Cardiac muscle cell (in vitro differentiated cells and primary cell): ENCODE data around the gene ARHGEF12. TPM values are rescaled to one million over a fixed set of nuclear protein-coding genes. Genes with fewer than 3 reads are reported as not detected.
A peak's percentile ranks its signal among the peaks of the same experiment; 100 is the strongest.

ENCODE experiments used
- DNase-seq, 2 donors: peaks; one replicate each; pipeline versions ENCODE4 v3.0.0 to v3.0.0-alpha.2; 2010 to 2017; ENCODE audit warnings: low read depth in 1 of 2, low spot score in 1 of 2
- H3K27ac ChIP-seq: fragments of 200-600 bp; sonication (generic); 2 replicates; pipeline ENCODE4 v1.5.1; 2016
- H3K27me3 ChIP-seq: fragments of 200-600 bp; sonication (generic); 2 replicates; pipeline ENCODE4 v1.6.0; 2016; ENCODE audit warnings: control low read depth
- H3K36me3 ChIP-seq: fragments of 200-600 bp; sonication (generic); 2 replicates; pipeline ENCODE4 v1.5.1; 2016; ENCODE audit warnings: control low read depth
- H3K4me1 ChIP-seq: fragments of 200-600 bp; sonication (generic); 2 replicates; pipeline ENCODE4 v1.8.1; 2017; ENCODE audit warnings: low read depth, mild to moderate bottlenecking, mixed run types
- H3K4me3 ChIP-seq: fragments of 200-600 bp; sonication (generic); 2 replicates; pipeline ENCODE4 v1.5.1; 2016; ENCODE audit warnings: mild to moderate bottlenecking
- H3K9me3 ChIP-seq: fragments of 200-600 bp; sonication (generic); 2 replicates; pipeline ENCODE4 v1.5.1; 2017; ENCODE audit warnings: low read depth, mild to moderate bottlenecking, control low read depth
- polyA plus RNA-seq: library from polyadenylated mRNA; unstranded; fragments of >200 nt; fragmentation: Nextera tagmentation; extraction: Ambion mirVana; gene quantifications from 2 replicates; pipeline ENCODE4 v1.2.1, GENCODE V29; 2016
- total RNA-seq: library from RNA; depleted of rRNA; stranded (reverse); fragments of >200 nt; gene quantifications from 2 replicates; pipeline ENCODE4 v1.2.3, GENCODE V29; 2016
- TF ChIP-seq, protein P1 (sequence below): IDR thresholded peaks from 2 replicates; pipeline ENCODE4 v1.5.1; 2012; ENCODE audit warnings: low read depth, mild to moderate bottlenecking, low read length

The ARHGEF12 gene
- total and polyA plus RNA-seq, 2 experiments from 2014 or later, result 21.7 to 43.4 TPM

DNA sequence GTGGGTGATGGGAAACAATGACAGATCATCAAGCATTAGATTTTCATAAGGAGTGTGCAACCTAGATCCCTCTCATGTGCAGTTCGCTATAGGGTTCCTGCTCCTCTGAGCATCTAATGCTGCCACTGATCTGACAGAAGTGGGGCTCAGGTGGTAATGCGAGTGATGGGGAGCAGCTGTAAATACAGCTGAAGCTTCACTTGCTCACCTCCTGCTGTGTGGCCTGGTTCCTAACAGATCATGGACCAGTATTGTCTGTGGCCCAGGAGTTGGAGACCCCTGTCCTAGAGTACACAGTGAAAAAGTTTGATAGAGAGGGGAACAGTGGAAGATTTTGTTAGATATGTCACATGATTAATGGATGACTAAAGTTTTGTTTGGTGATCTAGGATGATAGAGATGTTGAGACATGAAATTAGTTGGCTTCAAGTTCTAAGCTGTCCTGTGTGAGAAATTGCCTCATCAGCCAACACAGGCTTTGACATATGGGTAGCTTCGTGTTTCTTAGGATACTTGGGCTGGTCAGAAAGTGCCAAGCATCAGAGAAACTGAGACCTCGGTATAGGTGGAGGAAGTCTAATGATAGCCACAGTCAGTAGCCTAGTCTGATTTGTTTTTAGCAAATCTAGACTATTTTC is 47.4 kb downstream of the ARHGEF12 start:
- Histone ChIP-seq H3K36me3 (no peaks in the 10 kb centered on the region), H3K4me3 (no peak overlapping the region), H3K9me3 (no peaks in the 10 kb centered on the region), H3K27me3 (no peaks in the 10 kb centered on the region), H3K4me1 (peaks cover 15% of the 10 kb centered on the region), H3K27ac (no peak overlapping the region)
- TF ChIP-seq, protein P1, sequence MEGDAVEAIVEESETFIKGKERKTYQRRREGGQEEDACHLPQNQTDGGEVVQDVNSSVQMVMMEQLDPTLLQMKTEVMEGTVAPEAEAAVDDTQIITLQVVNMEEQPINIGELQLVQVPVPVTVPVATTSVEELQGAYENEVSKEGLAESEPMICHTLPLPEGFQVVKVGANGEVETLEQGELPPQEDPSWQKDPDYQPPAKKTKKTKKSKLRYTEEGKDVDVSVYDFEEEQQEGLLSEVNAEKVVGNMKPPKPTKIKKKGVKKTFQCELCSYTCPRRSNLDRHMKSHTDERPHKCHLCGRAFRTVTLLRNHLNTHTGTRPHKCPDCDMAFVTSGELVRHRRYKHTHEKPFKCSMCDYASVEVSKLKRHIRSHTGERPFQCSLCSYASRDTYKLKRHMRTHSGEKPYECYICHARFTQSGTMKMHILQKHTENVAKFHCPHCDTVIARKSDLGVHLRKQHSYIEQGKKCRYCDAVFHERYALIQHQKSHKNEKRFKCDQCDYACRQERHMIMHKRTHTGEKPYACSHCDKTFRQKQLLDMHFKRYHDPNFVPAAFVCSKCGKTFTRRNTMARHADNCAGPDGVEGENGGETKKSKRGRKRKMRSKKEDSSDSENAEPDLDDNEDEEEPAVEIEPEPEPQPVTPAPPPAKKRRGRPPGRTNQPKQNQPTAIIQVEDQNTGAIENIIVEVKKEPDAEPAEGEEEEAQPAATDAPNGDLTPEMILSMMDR, result no peak
- DNase-seq, result no peak

DNA sequence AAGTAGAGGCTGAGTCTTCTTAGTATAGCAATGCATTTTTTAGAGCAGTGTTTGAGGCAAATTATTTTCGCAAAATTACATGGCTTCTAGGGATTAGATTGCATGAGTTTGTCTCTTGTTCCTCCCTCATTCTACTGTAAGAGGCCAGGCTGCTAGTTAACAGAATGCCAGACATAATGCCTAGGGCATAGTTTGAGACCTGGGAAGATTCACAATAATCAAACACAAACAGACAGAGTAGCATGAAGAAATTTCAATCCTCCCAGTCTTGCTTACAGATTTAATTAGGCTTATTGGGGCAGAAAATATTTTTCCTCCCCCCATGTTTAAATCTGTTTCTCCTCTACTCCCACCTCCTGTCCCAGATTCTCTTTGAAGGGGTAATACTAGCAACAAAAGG is 48.3 kb downstream of the ARHGEF12 start:
- Histone ChIP-seq H3K27ac (no peak overlapping the region), H3K4me3 (no peak overlapping the region)

DNA sequence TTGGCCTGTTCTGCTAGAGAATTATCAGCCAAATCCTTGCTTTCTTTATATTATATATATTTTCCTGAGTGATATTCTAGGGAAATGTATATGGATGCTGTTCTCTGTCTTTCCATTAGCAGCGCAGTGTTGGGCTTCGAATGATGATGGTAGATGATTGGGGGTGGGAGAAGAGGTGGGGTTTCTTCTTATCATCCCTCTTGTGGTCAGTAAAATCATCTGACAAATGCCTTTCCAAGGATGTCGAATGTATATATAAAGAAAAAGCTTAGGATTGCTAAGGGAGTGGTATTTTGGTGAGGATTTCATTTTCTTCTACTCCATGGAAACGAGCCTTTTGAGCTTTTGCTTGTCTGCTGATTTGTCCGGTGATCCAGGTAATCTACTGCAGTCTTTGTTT is 48.9 kb downstream of the ARHGEF12 start:
- TF ChIP-seq, protein P1, result no peak
- no peak overlapping the region for H3K4me3 ChIP-seq
- no peaks in the 10 kb centered on the region for H3K27me3 ChIP-seq
- H3K4me1 ChIP-seq, result peaks cover 15% of the 10 kb centered on the region
- peak in 1 of 2 donors; percentile 42 for DNase-seq
- no peaks in the 10 kb centered on the region for H3K36me3 ChIP-seq
- no peaks in the 10 kb centered on the region for H3K9me3 ChIP-seq
- peak overlapping the region; percentile 13 for H3K27ac ChIP-seq

More for the DNA sequence above, 48.3 kb downstream of the ARHGEF12 start:
- no peaks in the 10 kb centered on the region for H3K9me3 ChIP-seq
- no peaks in the 10 kb centered on the region for H3K36me3 ChIP-seq
- TF ChIP-seq, protein P1, result no peak
- peaks cover 15% of the 10 kb centered on the region for H3K4me1 ChIP-seq
- no peaks in the 10 kb centered on the region for H3K27me3 ChIP-seq
- DNase-seq, result no peak

DNA sequence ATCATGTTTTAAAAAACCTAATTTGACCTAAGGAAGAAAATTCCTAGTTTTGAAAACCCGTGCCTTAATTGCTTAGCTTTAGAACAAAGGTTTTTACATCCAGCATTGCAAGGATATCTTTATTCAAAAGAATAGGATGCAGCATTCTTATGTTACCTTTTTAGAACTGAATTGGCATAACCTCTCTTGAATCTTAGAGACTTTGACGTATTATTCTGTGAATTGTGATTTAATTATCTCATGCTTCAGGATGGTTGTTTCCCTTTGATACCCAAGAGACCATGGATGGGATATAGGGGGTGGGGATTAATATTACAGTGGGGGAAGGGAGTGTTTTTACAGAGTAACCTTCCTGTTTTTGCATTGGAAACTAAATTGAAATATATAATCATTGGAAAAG is 49.4 kb downstream of the ARHGEF12 start:
- H3K4me1 ChIP-seq, result peaks cover 15% of the 10 kb centered on the region
- no peak for DNase-seq
- peak overlapping the region; percentile 13 for H3K27ac ChIP-seq
- H3K9me3 ChIP-seq, result no peaks in the 10 kb centered on the region
- no peak overlapping the region for H3K4me3 ChIP-seq
- H3K27me3 ChIP-seq, result no peaks in the 10 kb centered on the region
- H3K36me3 ChIP-seq, result no peaks in the 10 kb centered on the region
- TF ChIP-seq, protein P1, result no peak

DNA sequence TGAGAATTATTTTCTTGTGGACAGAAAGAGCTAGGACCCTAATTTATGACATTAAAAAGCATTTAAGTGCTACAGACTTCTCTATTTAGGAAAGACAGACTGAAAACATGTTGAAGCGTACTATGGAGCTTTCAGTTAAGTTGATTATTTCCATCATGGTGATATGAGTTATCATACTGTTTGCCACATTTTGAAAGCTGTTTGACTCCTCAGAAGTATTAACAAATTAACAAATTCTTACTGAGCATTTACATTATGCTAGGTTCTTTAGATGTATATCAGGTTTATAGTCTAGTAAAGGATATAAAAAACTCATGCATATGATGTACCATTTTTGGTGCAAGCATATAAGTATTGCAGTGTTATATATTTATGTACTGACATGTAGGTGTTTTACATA is 50.1 kb downstream of the ARHGEF12 start:
- TF ChIP-seq, protein P1, result no peak
- Histone ChIP-seq H3K27ac (no peak overlapping the region), H3K27me3 (no peaks in the 10 kb centered on the region), H3K9me3 (no peaks in the 10 kb centered on the region), H3K36me3 (no peaks in the 10 kb centered on the region), H3K4me1 (peaks cover 16% of the 10 kb centered on the region), H3K4me3 (no peak overlapping the region)
- no peak for DNase-seq
